RKO (cell line): Measurements from ENCODE around the gene PDXK.
"Not testable (repeated sequence)": the region's sequence is repeated elsewhere in the genome, so short reads cannot be mapped to it uniquely, and the experiment has no call there.

ENCODE experiments used
- DNase-seq: peaks from one replicate; pipeline ENCODE4 v3.0.0-alpha.2; 2016; ENCODE audit warnings: low spot score

The PDXK gene

GRCh38 chr21:43697758-43698643, 20.9 kb upstream of the PDXK start:
- no peak for DNase-seq

GRCh38 chr21:43699492-43699777, 19.5 kb upstream of the PDXK start:
- DNase-seq, result not testable (repeated sequence)

GRCh38 chr21:43699933-43700599, 18.9 kb upstream of the PDXK start:
- no peak for DNase-seq

- DNase-seq, result no peak
Measured at GRCh38 chr21:43701936-43702784, 16.8 kb upstream of the PDXK start.

- DNase-seq, result no peak
Measured at GRCh38 chr21:43702785-43703034, 16.2 kb upstream of the PDXK start.

- DNase-seq, result no peak
Measured at GRCh38 chr21:43703035-43703880, 15.7 kb upstream of the PDXK start.

- no peak for DNase-seq
Measured at GRCh38 chr21:43707462-43707861, 11.5 kb upstream of the PDXK start.

- no peak for DNase-seq
Measured at GRCh38 chr21:43708745-43709381, 10.1 kb upstream of the PDXK start.

- DNase-seq, result no peak
Measured at GRCh38 chr21:43712268-43712942, 6.5 kb upstream of the PDXK start.

- DNase-seq, result not testable (repeated sequence)
Measured at GRCh38 chr21:43713123-43713522, 5.8 kb upstream of the PDXK start.

- no peak for DNase-seq
Measured at GRCh38 chr21:43716376-43717165, 2.4 kb upstream of the PDXK start.

GRCh38 chr21:43717166-43717853, 1.6 kb upstream of the PDXK start:
- no peak for DNase-seq

- DNase-seq, result no peak
Measured at GRCh38 chr21:43717967-43718871, 710 bp upstream of the PDXK start.

GRCh38 chr21:43719748-43720538, 1.0 kb downstream of the PDXK start:
- DNase-seq, result no peak

- DNase-seq, result no peak
Measured at GRCh38 chr21:43720539-43721166, 1.7 kb downstream of the PDXK start.

- DNase-seq, result no peak
Measured at GRCh38 chr21:43721206-43721605, 2.3 kb downstream of the PDXK start.

- DNase-seq, result no peak
Measured at GRCh38 chr21:43721939-43722338, 3.0 kb downstream of the PDXK start.
